Activated gamma-delta T cell treated with anti-CD3 and anti-CD28 coated beads, Interleukin-2, amount 50 U/mL, for 16 hours (primary cell): ENCODE data around the gene FMN2.

Experiments
- DNase-seq: peaks from one replicate; pipeline ENCODE4 v3.0.0-alpha.2; 2020; ENCODE audit warnings: low read depth

FMN2 gene

GRCh38 chr1:240424740-240425464, 333.2 kb downstream of the FMN2 start:
- DNase-seq: no peak

- DNase-seq: no peak
Observed at GRCh38 chr1:240426051-240426450, 334.4 kb downstream of the FMN2 start.

GRCh38 chr1:240435996-240436566, 344.4 kb downstream of the FMN2 start:
- no peak for DNase-seq

- DNase-seq: no peak
Observed at GRCh38 chr1:240441669-240442068, 350.0 kb downstream of the FMN2 start.

- DNase-seq: no peak
Observed at GRCh38 chr1:240445369-240445768, 353.7 kb downstream of the FMN2 start.

GRCh38 chr1:240455228-240455821, 363.6 kb downstream of the FMN2 start:
- DNase-seq: no peak

- DNase-seq: no peak
Observed at GRCh38 chr1:240457203-240457602, 365.5 kb downstream of the FMN2 start.

- no peak for DNase-seq
Observed at GRCh38 chr1:240462277-240462676, 370.6 kb downstream of the FMN2 start.

GRCh38 chr1:240462766-240463395, 371.2 kb downstream of the FMN2 start:
- no peak for DNase-seq

- DNase-seq: no peak
Observed at GRCh38 chr1:240464099-240464498, 372.4 kb downstream of the FMN2 start.

GRCh38 chr1:240465531-240465940, 373.9 kb downstream of the FMN2 start:
- DNase-seq: no peak

- DNase-seq: no peak
Observed at GRCh38 chr1:240466509-240466908, 374.8 kb downstream of the FMN2 start.

GRCh38 chr1:240467895-240468294, 376.2 kb downstream of the FMN2 start:
- DNase-seq: no peak

GRCh38 chr1:240468656-240469055, 377.0 kb downstream of the FMN2 start:
- DNase-seq: no peak

- DNase-seq: no peak
Observed at GRCh38 chr1:240474133-240474614, 382.5 kb downstream of the FMN2 start.

- DNase-seq: no peak
Observed at GRCh38 chr1:240475832-240476231, 384.1 kb downstream of the FMN2 start.

- DNase-seq: no peak
Observed at GRCh38 chr1:240478536-240478935, 386.9 kb downstream of the FMN2 start.

- no peak for DNase-seq
Observed at GRCh38 chr1:240484804-240485443, 393.2 kb downstream of the FMN2 start.

GRCh38 chr1:240486611-240487010, 394.9 kb downstream of the FMN2 start:
- DNase-seq: no peak

- DNase-seq: no peak
Observed at GRCh38 chr1:240487493-240487892, 395.8 kb downstream of the FMN2 start.

- no peak for DNase-seq
Observed at GRCh38 chr1:240491156-240491555, 399.5 kb downstream of the FMN2 start.

GRCh38 chr1:240491796-240492195, 400.1 kb downstream of the FMN2 start:
- no peak for DNase-seq
